Neural cell (in vitro differentiated cells): ENCODE results near the gene SIRT4.

Experiments
- CTCF ChIP-seq: fragments of 450-650 bp; IDR thresholded peaks from 2 replicates; pipeline ENCODE4 v1.5.1; 2014; ENCODE audit warnings: antibody characterized with exemption, mild to moderate bottlenecking, moderate library complexity; ENCODE audit not compliant: poor library complexity, severe bottlenecking
- REST ChIP-seq: IDR thresholded peaks from 2 replicates; pipeline ENCODE4 v1.6.1; 2012; ENCODE audit warnings: borderline replicate concordance

GRCh38 chr12:120257041-120257821, 44.9 kb upstream of the SIRT4 start:
- TF ChIP-seq CTCF (no peak), REST (no peak)
